Caco-2 (cell line): Measurements from ENCODE around the gene OPTC. TPM values are rescaled to one million over a fixed set of nuclear protein-coding genes. Genes with fewer than 3 reads are reported as not detected.

Experiments used
- BruUV-seq: library from RNA; stranded (reverse); fragments of 400-500 nt; replicated peaks from 2 replicates; lab custom pipeline; 2021; lab: Mats Ljungman, UMichigan
- CTCF ChIA-PET: fragments of 300-600 bp; sonication (Branson Sonifier 250); formaldehyde crosslinking; loops from one replicate; lab custom pipeline; 2022; ENCODE audit warnings: antibody characterized with exemption; lab: Charles Lee
- POLR2A ChIA-PET: fragments of 300-600 bp; sonication (Branson Sonifier 250); formaldehyde crosslinking; loops from one replicate; lab custom pipeline; 2022; ENCODE audit warnings: antibody characterized with exemption; lab: Charles Lee
- DNase-seq, 2 experiments: peaks; one replicate each; pipeline versions ENCODE4 v3.0.0 to v3.0.0-alpha.2; 2020 to 2022
- H3K27me3 ChIP-seq: replicated peaks from 2 replicates; pipeline ENCODE4 v1.6.0; 2011; ENCODE audit warnings: low read length; ENCODE audit not compliant: control insufficient read depth, insufficient read depth
- H3K36me3 ChIP-seq: 2 replicates; pipeline ENCODE4 v1.5.1; 2011; ENCODE audit warnings: low read length; ENCODE audit not compliant: control insufficient read depth, insufficient read depth
- H3K4me1 ChIP-seq: fragments of 250-450 bp; sonication (Bioruptor Pico); 2 replicates; pipeline ENCODE4 v1.5.1; 2020; ENCODE audit warnings: mild to moderate bottlenecking
- H3K4me3 ChIP-seq: 2 replicates; pipeline ENCODE4 v1.5.1; 2011; ENCODE audit warnings: low read depth, mild to moderate bottlenecking, control low read depth, low read length
- H3K9me3 ChIP-seq: fragments of 250-450 bp; sonication (Bioruptor Pico); 2 replicates; pipeline ENCODE4 v1.5.1; 2020; ENCODE audit warnings: mild to moderate bottlenecking, moderate library complexity
- H3K27ac Mint-ChIP-seq: one replicate; pipeline ENCODE4 v1.8.0; 2022; ENCODE audit warnings: mixed read lengths; ENCODE audit not compliant: unreplicated experiment
- H3K27me3 Mint-ChIP-seq: one replicate; pipeline ENCODE4 v1.8.0; 2022; ENCODE audit warnings: mixed read lengths; ENCODE audit not compliant: insufficient read depth, unreplicated experiment
- H3K36me3 Mint-ChIP-seq: one replicate; pipeline ENCODE4 v1.8.0; 2022; ENCODE audit warnings: mild to moderate bottlenecking, mixed read lengths; ENCODE audit not compliant: insufficient read depth, unreplicated experiment
- H3K4me1 Mint-ChIP-seq: one replicate; pipeline ENCODE4 v1.8.0; 2022; ENCODE audit warnings: low read depth, mixed read lengths; ENCODE audit not compliant: unreplicated experiment
- H3K4me3 Mint-ChIP-seq: one replicate; pipeline ENCODE4 v1.8.0; 2022; ENCODE audit warnings: mild to moderate bottlenecking, moderate library complexity, mixed read lengths; ENCODE audit not compliant: unreplicated experiment
- H3K9me3 Mint-ChIP-seq: one replicate; pipeline ENCODE4 v1.8.0; 2022; ENCODE audit warnings: mixed read lengths; ENCODE audit not compliant: unreplicated experiment
- intact Hi-C: fragments of 100-400 bp; cut with micrococcal nuclease; formaldehyde crosslinking; loops from one replicate; pipeline ENCODE4 v1.10.0; 2022; ENCODE audit not compliant: unreplicated experiment
- total RNA-seq: library from RNA; stranded (reverse); gene quantifications from 2 replicates; pipeline ENCODE4 v1.2.3, GENCODE V29; 2022
- TF ChIP-seq, protein P1 (sequence below), 2 experiments: fragments of 200-600 bp in 1 of 2; IDR thresholded peaks; 1 replicate in 1 of 2; 2 replicates in 1 of 2; pipeline versions ENCODE4 v1.5.1 to v1.8.0; 2011 to 2022; ENCODE audit warnings: antibody characterized with exemption in 1 of 2, control low read depth in 1 of 2, inconsistent platforms in 1 of 2, low read depth in 1 of 2, low read length in 1 of 2, mild to moderate bottlenecking in 1 of 2, moderate library complexity in 1 of 2; ENCODE audit not compliant: insufficient read depth in 1 of 2, severe bottlenecking in 1 of 2, unreplicated experiment in 1 of 2

Gene OPTC
- total RNA-seq, 1 experiment from 2014 or later: not detected

DNA sequence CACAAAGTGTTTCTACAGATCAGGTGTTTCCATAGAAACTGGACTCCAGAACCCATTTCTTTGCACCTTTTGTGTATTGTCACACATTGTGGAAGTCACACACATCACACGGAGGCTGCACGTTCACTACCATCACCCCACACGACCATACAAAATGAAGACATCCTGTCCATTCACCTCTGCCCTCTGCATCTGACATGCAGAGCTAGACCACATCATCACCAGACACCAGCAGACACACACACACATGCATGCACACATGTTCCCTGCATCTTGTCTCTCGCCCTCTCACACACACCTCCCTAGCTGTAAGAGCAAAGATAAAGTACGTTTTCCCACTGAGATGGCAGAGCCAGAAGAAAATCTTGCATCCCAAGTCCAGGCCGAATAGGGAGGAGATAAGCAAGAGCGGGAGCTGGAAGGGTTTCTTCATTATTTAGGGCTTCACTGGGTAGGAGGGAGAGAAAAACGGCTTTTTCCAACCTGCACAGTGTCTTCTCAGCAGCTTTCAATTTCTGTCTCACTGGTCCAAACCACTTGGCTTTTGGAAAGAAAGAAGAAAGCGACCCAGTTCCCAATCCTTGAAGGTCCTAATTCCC is 17.6 kb upstream of the OPTC start:
- no peak for DNase-seq
- BruUV-seq: no TSS peak
- Mint-ChIP-seq H3K27ac (no peak overlapping the region), H3K27me3 (peaks cover 8% of the 10 kb centered on the region), H3K36me3 (no peaks in the 10 kb centered on the region), H3K4me3 (no peak overlapping the region), H3K9me3 (no peaks in the 10 kb centered on the region), H3K4me1 (no peaks in the 10 kb centered on the region)
- Histone ChIP-seq H3K27me3 (no peaks in the 10 kb centered on the region; the same call in 1 of the 2 replicates), H3K36me3 (no peaks in the 10 kb centered on the region), H3K9me3 (no peaks in the 10 kb centered on the region), H3K4me1 (no peaks in the 10 kb centered on the region), H3K4me3 (no peak overlapping the region)
- ChIA-PET POLR2A (interaction anchor here (0.6 to 0.7 kb wide), 2 partner anchors 188 to 532 kb away, joined by 4 read pairs; no protein-coding TSS in a partner anchor), CTCF (interaction anchor here (0.6 to 1.3 kb wide), 3 partner anchors 11 to 149 kb away, joined by 3 to 5 read pairs (median 3); no protein-coding TSS in a partner anchor)
- intact Hi-C loops: no loop called here
- TF ChIP-seq, protein P1, sequence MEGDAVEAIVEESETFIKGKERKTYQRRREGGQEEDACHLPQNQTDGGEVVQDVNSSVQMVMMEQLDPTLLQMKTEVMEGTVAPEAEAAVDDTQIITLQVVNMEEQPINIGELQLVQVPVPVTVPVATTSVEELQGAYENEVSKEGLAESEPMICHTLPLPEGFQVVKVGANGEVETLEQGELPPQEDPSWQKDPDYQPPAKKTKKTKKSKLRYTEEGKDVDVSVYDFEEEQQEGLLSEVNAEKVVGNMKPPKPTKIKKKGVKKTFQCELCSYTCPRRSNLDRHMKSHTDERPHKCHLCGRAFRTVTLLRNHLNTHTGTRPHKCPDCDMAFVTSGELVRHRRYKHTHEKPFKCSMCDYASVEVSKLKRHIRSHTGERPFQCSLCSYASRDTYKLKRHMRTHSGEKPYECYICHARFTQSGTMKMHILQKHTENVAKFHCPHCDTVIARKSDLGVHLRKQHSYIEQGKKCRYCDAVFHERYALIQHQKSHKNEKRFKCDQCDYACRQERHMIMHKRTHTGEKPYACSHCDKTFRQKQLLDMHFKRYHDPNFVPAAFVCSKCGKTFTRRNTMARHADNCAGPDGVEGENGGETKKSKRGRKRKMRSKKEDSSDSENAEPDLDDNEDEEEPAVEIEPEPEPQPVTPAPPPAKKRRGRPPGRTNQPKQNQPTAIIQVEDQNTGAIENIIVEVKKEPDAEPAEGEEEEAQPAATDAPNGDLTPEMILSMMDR (IDR thresholded peaks at IDR 0.05; ENCODE audit: insufficient read depth in 1 of 2, low read depth in 1 of 2, low read length in 1 of 2, severe bottlenecking in 1 of 2, unreplicated experiment in 1 of 2): no peak

DNA sequence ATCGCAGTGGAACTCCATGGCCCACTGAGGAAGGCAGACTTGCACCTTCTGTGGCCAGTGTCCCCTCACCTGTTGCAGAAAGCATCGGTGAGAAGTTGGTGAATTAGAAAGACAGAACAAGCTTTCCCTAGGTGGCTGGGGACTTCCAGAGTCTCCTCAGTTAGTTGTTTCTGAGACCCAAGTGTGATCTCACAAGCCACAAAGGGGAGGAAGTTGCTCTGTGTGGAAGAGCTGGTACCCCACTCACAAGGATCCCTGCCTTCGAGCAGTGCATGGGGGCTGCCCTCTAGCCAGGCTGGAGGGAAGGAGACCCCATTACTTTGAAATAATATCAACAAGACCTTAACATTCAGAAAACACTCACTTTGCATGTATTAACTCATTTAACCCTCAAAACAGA is 16.2 kb upstream of the OPTC start:
- DNase-seq: no peak
- H3K4me3 Mint-ChIP-seq: no peak overlapping the region
- H3K27me3 Mint-ChIP-seq: peaks cover 8% of the 10 kb centered on the region
- ChIA-PET POLR2A (no interaction called here), CTCF (no interaction called here)
- no peaks in the 10 kb centered on the region for H3K4me1 Mint-ChIP-seq
- H3K4me3 ChIP-seq: no peak overlapping the region
- intact Hi-C loops: no loop called here
- H3K9me3 Mint-ChIP-seq: no peaks in the 10 kb centered on the region
- no TSS peak for BruUV-seq
- no peaks in the 10 kb centered on the region for H3K36me3 ChIP-seq
- TF ChIP-seq, protein P1 (IDR thresholded peaks at IDR 0.05; ENCODE audit: insufficient read depth in 1 of 2, low read depth in 1 of 2, low read length in 1 of 2, severe bottlenecking in 1 of 2, unreplicated experiment in 1 of 2): no peak
- H3K36me3 Mint-ChIP-seq: no peaks in the 10 kb centered on the region
- H3K27ac Mint-ChIP-seq: no peak overlapping the region
- no peaks in the 10 kb centered on the region for H3K4me1 ChIP-seq
- no peaks in the 10 kb centered on the region; the same call in 1 of the 2 replicates for H3K27me3 ChIP-seq
- no peaks in the 10 kb centered on the region for H3K9me3 ChIP-seq

DNA sequence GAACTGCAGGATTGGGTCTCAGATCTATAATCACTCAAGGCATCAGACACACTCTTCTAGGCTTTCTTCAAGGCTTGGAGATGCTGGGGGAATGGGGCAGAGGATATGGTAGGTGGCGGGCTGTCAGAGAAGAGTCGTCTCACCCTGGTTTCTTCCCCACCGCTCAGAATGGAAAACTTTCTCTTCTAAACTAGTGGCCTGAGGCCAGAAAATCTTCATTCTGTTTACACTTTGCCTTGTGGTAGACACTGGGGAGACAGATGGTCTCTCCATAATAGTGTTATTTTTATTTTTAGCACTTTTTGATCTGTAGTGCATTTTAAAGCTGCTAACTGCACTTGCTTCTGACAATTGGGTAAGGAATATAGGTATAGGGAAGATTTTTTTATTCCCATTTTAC is 15.7 kb upstream of the OPTC start:
- TF ChIP-seq, protein P1 (IDR thresholded peaks at IDR 0.05; ENCODE audit: insufficient read depth in 1 of 2, low read depth in 1 of 2, low read length in 1 of 2, severe bottlenecking in 1 of 2, unreplicated experiment in 1 of 2): no peak
- CTCF ChIA-PET: no interaction called here
- H3K4me1 ChIP-seq: no peaks in the 10 kb centered on the region
- H3K36me3 ChIP-seq: no peaks in the 10 kb centered on the region
- Mint-ChIP-seq H3K4me3 (no peak overlapping the region), H3K27ac (no peak overlapping the region), H3K27me3 (peaks cover 8% of the 10 kb centered on the region), H3K36me3 (no peaks in the 10 kb centered on the region), H3K4me1 (no peaks in the 10 kb centered on the region), H3K9me3 (no peaks in the 10 kb centered on the region)
- no TSS peak for BruUV-seq
- no peaks in the 10 kb centered on the region for H3K9me3 ChIP-seq
- no peaks in the 10 kb centered on the region; the same call in 1 of the 2 replicates for H3K27me3 ChIP-seq
- POLR2A ChIA-PET: no interaction called here
- H3K4me3 ChIP-seq: no peak overlapping the region
- no peak for DNase-seq
- intact Hi-C loops: no loop called here
